ENCODE data around the gene CPEB3.
"Not testable (repeated sequence)": the region's sequence is repeated elsewhere in the genome, so short reads cannot be mapped to it uniquely, and the experiment has no call there.

The CPEB3 gene

DNA sequence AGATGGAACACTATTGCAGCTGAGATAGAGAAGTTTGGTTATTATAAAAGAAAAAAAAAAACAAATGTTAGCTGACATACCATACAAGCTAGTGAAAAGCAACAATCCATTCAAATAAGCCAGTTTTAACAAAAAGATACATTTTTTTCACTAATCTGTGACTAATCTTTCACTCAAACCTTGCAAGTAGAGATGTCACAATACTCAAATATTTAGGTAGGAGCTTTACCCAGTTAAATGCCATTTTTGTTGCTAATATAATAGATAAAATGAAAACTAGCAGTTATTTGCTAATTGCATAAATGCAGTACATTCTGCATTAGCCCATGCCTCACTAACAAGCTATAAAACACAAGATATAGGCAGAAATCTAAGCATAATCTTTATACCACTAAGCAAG is 243.7 kb downstream of the CPEB3 start:
- DNase-seq (ENCODE audit: low read depth in 3 of 3, low spot score in 1 of 3): no peak

DNA sequence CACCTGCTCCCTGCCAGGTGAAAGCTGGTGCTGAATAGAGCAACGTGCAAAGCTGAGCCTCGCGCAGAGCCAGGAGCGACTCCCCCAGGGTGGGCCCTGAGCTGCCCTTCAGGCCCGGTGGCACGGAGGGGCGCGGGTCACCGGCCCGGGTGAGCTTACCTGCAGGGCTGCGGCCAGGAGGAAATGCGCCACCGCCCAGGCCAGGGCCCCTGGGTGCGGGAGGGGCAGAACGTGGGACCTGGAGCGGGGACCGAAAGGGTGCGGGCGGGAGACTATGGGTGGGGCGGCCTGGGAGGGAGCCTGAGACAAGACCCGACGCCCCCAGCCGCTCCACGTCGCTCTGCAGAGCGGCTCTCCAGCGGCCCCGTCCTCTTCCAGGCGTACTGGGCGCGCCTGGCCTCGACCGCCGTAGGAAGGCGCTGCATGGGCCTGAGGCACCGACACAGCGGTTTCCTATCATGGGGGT is 245.2 kb downstream of the CPEB3 start:
- no peak for DNase-seq (ENCODE audit: low read depth in 3 of 3, low spot score in 1 of 3)

DNA sequence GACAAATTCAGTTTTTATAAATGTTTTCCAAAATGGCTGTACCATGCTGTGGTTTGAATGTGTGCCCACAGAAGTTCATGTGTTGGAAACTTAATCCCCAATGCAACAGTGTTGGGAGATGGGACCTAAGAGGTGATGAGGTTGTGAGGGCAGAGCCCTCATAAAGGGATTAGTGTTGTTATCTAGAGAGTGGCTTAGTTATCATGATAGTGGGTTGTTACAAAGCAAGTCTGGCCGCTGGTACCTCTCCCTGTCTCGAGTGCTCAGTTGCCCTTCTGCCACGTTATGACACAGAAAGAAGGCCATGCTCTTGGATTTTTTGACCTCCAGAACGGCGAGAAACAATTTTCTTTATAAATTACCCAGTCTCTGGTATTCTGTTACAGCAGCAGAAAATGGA is 248.3 kb downstream of the CPEB3 start:
- DNase-seq (ENCODE audit: low read depth in 3 of 3, low spot score in 1 of 3): no peak

DNA sequence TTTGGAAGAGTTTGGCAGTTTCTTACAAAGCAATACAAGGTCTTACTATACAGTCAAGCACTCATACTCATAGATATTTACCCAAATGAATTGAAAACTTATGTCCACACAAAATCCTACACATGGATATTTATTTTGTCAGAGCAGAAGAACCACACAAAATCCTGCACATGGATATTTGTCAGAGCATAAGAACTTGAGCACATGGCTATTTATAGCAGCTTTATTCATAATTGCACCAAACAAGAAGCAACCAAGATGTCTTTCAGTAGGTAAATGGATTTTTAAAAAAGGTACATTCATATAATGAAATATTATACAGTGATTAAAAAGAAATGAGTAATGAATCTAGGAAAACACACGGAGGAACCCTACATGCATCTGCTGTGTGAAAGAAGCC is 251.9 kb downstream of the CPEB3 start:
- no peak for DNase-seq (ENCODE audit: low read depth in 3 of 3, low spot score in 1 of 3)

DNA sequence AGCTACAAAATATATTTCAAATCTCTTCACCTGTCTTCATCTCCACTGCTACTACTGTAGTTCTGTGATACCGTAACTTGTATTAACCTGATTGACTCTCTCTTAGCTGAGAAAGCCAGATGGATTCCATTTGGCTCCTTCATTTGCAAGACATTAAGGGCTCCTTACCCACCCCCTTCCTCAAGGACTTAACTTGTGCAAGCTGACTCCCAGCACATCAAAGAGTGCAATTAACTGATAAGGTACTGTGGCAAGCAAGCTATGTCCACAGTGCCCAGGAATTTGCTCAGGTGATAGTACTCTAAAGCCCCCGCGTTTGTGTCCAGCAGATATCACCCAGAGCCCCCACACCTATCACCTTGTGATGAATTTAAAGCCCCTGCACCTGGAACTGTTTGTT is 257.8 kb downstream of the CPEB3 start:
- DNase-seq (ENCODE audit: low read depth in 3 of 3, low spot score in 1 of 3): not testable (repeated sequence)

DNA sequence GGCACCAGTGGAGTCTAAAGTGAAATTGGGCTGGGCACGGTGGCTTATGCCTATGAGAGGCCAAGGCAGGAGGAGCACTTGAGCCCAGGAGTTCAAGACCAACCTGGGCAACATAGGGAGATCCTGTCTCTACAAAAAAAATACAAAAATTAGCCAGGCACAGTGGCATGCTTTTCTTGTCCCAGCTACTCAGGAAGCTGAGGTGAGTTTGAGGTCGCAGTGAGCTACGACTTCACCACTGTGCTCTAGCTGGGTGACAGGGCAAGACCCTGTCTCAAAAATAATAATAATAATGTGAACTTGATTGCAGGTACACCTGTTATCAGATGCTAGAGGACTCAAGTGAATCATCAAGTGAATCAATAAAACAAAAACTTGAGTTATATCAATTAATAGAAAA is 259.3 kb downstream of the CPEB3 start:
- no peak for DNase-seq (ENCODE audit: low read depth in 3 of 3, low spot score in 1 of 3)

DNA sequence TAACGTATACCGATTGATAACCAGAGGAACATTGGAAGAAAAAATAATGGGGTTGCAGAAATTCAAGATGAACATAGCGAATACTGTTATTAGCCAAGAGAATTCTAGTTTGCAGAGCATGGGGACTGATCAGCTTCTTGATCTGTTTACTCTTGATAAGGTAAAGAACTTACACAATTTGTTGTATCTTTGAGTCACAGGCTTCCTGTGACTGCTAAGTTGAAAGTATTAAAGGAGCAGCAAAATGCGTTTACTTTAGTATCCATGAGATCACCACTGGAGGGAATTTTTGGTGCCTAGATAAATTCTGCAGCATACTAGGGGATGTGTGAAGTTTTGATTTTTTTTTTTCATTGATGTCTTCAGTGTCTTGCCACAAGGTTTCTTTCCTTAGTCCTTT is 263.7 kb downstream of the CPEB3 start:
- DNase-seq (ENCODE audit: low read depth in 3 of 3, low spot score in 1 of 3): no peak

DNA sequence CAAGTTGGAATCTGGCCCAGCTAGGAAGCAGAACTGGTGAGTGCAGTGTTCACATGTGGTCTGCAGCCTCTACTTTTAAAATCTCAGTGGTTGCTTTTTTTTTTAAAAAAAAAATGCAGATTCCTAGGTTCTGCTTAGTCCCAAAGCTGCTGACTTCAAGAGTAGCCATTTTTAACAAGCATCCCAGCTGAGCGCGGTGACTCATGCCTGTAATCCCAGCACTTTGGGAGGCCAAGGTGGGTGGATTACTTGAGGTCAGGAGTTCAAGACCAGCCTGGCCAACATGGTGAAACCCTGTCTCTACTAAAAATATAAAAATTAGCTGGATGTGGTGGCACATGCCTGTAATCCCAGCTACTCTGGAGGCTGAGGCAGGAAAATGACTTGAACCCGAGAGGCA is 265.5 kb downstream of the CPEB3 start:
- not testable (repeated sequence) for DNase-seq (ENCODE audit: low read depth in 3 of 3, low spot score in 1 of 3)

DNA sequence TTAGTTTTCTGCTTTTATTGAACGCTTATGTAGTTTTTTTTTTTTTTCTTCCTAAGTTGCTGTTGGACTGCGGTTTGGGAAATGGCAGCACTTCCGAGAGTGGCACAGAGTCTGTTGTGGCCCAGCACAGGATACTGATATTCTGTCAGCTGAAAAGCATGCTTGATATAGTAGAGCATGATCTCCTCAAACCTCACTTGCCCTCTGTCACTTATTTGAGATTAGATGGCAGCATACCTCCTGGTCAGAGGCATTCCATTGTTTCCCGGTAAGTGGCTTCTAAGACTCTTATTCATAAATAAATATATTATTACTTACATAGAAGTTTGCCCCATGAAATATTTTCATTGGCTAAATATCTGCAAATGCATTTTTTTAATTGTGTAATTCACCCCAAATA is 266.2 kb downstream of the CPEB3 start:
- no peak for DNase-seq (ENCODE audit: low read depth in 3 of 3, low spot score in 1 of 3)

DNA sequence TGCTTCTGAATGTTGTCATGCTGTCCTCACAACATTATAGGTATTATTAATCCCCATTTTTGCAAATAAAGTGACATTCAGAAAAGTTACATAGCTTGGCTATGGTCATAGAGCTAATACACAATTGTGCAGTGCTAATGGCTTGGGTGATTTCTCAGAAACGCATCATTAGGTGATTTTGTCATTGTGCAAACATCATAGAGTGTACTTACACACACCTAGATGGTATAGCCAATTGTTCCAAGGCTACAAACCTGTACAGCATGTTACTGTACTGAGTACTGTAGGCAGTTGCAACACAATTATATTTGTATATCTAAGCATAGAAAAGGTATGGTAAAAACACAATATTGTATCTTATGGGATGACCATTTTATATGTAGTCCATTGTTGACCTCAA is 276.3 kb downstream of the CPEB3 start:
- DNase-seq (ENCODE audit: low read depth in 3 of 3, low spot score in 1 of 3): no peak

DNA sequence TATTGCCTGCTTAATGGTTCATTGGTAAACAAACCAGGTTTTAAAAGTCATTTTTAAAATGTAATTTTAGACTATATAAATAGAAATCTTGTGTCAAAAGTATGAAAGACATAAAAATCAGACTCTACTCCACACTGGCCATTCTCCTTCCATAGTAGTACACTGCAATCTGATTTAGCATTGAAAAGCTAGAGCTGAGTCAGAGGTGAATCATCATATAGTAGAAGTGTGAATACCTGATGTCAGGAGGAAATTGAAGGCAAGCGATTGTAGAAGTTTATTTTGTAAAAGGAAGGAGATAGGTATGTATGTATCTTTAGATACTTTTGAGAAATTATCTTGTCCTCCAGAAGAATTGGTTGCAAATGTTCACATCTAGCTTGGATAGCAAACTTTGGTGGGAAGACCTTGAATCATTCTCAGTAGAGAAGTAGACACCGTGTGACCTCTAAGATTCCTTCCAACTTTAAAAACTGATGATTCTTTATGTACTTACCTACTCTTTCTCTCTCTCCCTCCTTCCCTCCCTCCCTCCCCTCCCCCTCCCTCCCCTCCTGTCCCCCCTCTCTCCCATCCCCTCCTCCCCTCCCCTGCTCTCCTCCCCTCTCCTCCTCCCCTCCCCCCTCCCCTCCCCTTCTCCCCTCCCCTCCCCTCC is 279.2 kb downstream of the CPEB3 start:
- DNase-seq (ENCODE audit: low read depth in 3 of 3, low spot score in 1 of 3): no peak

DNA sequence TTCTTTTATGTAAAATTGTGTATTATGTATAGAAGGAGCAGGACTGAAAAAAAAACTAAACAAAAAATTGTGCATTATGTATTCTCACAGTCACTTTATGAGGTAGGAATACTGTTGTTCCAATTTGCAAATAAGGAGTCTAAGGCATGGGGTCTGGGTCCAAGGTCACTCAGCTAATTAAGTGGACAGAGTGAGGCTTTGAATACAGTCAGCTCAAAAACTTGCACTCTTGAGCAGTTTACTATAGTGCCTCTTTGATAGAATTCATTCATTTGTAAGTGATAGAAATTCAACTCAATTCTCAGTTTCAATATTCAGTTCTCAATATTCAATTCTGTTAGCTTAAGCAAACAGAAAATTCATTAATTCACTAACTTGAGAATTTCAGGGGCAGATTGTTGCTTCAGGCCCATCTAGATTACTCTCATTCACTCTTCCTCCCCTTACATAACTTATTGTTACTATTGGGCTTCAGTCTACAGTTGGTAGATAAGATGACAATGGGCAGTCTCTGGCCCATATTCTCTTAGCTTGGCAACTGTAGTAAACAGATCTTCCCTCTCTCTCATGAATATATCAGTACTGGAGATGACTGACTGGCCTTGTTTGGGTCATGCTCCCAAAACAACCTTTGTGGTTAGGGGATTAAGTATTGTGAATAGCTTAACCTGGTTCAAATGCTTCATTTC is 280.7 kb downstream of the CPEB3 start:
- no peak for DNase-seq (ENCODE audit: low read depth in 3 of 3, low spot score in 1 of 3)

DNA sequence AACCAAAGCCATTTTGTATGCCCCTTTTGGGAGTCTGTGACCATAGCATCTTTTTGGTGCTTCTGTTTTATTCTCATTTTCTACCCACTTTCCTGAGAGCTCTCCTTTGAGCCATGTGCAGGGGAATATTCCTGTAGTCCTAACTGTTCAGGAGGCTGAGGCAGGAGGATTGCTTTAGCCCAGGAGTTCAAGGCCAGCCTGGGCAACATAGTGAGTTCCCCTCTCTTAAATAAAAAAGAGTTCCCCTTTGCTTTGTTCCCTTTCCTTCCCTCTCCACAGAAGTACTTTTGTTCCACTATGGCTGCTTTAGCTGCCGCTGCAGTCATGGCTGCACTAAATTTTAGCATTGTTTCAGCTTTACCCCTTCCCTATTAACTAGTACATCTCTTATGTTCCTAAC is 281.4 kb downstream of the CPEB3 start:
- no peak for DNase-seq (ENCODE audit: low read depth in 3 of 3, low spot score in 1 of 3)

DNA sequence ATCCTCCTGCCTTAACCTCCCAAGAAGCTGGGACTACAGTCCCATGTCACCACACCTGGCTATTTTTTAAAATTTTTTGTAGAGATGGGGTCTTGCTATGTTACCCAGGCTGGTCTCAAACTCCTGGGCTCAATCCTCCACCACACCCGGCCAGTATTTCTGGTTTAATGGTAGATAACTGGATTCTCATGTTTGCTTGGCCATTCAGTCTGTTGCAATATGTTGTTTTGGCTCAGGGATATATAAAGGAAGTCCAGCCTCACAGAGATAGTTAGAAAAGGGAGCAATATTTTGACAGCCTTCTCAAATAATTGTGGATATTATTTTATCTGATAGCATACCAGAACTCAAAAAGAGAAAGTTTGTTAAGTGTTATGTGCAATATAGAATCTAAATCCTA is 284.9 kb downstream of the CPEB3 start:
- no peak for DNase-seq (ENCODE audit: low read depth in 3 of 3, low spot score in 1 of 3)

DNA sequence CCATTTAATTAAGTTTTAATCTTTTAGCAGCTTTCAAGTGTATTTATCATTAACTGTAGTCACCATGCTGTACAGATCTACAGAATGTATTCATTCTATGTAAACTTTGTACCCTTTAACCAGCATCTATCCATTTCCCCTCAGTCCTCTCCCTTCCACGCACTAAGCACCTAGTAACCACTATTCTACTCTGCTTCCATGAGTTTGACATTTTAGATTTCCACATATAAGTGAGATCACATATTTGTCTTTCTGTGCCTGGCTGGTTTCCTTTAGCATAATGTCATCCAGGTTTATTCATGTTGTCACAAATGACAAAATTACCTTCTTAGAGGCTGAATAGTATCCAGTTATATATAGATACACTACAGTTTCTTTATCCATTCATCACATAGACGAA is 287.6 kb downstream of the CPEB3 start:
- no peak for DNase-seq (ENCODE audit: low read depth in 3 of 3, low spot score in 1 of 3)

DNA sequence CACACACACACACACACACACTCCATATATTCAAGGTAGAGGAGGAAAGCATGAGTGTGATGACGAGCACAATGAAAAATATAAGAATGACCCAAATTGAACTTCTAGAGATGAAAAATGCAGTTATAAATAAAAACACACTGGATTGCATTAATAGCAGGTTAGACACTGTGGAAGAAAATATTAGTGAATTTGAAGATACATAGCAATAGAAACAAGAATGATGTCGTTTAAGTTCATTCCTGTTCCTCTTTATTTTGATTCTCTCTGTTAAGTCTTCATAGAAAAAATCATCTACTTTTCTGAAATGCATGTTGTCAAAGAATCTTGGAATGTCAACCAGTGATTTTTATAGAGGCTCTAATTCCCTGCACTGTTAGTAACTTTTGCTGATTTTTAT is 288.9 kb downstream of the CPEB3 start:
- DNase-seq (ENCODE audit: low read depth in 3 of 3, low spot score in 1 of 3): no peak

DNA sequence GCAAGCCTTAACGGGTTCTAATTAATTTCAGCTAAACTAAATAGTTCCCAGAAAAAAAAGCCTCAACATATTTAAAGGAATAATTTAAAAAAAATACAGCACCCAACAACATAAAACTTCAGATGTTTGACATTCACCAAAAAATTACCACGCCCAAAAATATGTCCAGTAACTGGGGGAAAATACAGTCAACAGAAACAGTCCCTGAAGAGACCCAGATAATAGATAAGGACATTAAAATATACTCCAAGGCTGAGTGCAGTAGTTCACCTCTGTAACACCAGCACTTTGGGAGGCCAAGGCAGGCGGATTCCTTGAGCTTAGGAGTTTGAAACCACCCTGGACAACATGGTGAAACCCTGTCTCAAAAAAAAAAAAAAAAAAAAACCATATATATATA is 289.3 kb downstream of the CPEB3 start:
- no peak for DNase-seq (ENCODE audit: low read depth in 3 of 3, low spot score in 1 of 3)

Data from stimulated activated CD4-positive, alpha-beta T cell treated with anti-CD3 and anti-CD28 coated beads, TNF-alpha, amount 100 ng/mL, for 1 hour (primary cell).